Measurements from ENCODE around the gene ASTE1. TPM values are rescaled to one million over a fixed set of nuclear protein-coding genes. Genes with fewer than 3 reads are reported as not detected.

ASTE1 gene
- total and polyA plus RNA-seq, 2 donors (not counting 1 experiment from before 2014, with no cell fraction given) = 6.3 to 6.6 TPM

DNA sequence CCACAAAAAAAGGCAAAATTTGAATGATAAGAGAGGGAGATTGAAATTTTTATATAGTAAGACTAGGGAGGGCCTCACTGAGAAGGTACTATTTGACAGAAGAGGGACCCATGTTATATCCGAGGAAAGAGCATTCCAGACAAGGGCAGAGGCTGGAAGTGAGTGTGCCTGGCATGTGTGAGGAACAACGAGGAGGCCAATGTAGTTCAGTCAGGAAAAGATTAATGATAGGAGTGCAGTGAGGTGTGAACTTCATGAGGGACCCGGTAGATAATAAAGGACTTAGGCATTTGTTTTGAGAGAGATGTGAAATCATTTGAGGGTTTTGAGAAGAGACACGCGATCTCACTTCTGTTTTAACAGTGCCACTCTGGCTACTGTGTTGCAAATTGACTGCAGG is 36.3 kb downstream of the ASTE1 start:
- no peaks in the 10 kb centered on the region for H3K79me2 ChIP-seq (ENCODE audit: control insufficient read depth, insufficient read depth, low read length)
- no peaks in the 10 kb centered on the region for H3K36me3 ChIP-seq (ENCODE audit: control insufficient read depth, insufficient read depth, low read length)
- H3K27me3 ChIP-seq (ENCODE audit: control insufficient read depth, insufficient read depth, low read length) = no peaks in the 10 kb centered on the region

DNA sequence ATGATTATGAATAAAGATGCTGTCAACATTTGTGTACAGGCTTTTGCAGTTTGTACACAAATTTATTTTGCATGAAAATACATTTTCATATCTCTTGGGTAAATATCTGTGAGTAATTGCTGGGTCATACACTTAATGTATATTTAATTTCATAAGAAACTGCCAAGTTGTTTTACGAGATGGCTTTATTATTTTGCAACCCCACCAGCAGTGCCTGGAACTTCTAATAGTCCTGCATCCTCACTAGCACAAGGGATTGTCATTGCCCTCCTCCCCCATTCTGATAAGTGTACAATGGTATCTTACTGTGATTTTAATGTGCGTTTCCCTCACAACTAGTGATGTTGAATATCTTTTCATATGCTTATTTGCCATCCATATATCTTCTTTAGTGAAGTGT is 45.2 kb downstream of the ASTE1 start:
- H3K36me3 ChIP-seq (ENCODE audit: control insufficient read depth, insufficient read depth, low read length) = no peaks in the 10 kb centered on the region
- H3K27ac ChIP-seq (ENCODE audit: insufficient read depth, low read length) = no peak overlapping the region
- H3K9me3 ChIP-seq (ENCODE audit: control insufficient read depth, insufficient read depth, low read depth, low read length) = no peaks in the 10 kb centered on the region
- no peak overlapping the region for H3K4me2 ChIP-seq (ENCODE audit: extremely low read depth, insufficient read depth, low read length)
- no peaks in the 10 kb centered on the region for H3K27me3 ChIP-seq (ENCODE audit: control insufficient read depth, insufficient read depth, low read length)
- no peak overlapping the region for H3K9ac ChIP-seq (ENCODE audit: insufficient read depth, low read length)
- no peak for TF ChIP-seq EZH2 (IDR thresholded peaks at IDR 0.05; ENCODE audit: low read length, missing control alignments)
- no peak overlapping the region for H2AFZ ChIP-seq (ENCODE audit: low read length)
- H3K79me2 ChIP-seq (ENCODE audit: control insufficient read depth, insufficient read depth, low read length) = no peaks in the 10 kb centered on the region
- DNase-seq (ENCODE audit: low read depth in 2 of 2) = no peak
- H4K20me1 ChIP-seq (ENCODE audit: control insufficient read depth, extremely low read depth, insufficient read depth, low read length) = no peaks in the 10 kb centered on the region
- no peaks in the 10 kb centered on the region for H3K4me1 ChIP-seq (ENCODE audit: control insufficient read depth, extremely low read depth, insufficient read depth, low read length)
- H3K4me3 ChIP-seq (replicated peaks in 1 of 4; ENCODE audit: control extremely low read depth in 1 of 4, insufficient read depth in 1 of 4, low read depth in 3 of 4, low read length in 4 of 4) = no peak overlapping the region

More for the DNA sequence above, 36.3 kb downstream of the ASTE1 start:
- H4K20me1 ChIP-seq (ENCODE audit: control insufficient read depth, extremely low read depth, insufficient read depth, low read length) = no peaks in the 10 kb centered on the region
- no peak overlapping the region for H3K4me2 ChIP-seq (ENCODE audit: extremely low read depth, insufficient read depth, low read length)
- H2AFZ ChIP-seq (ENCODE audit: low read length) = no peak overlapping the region
- H3K9ac ChIP-seq (ENCODE audit: insufficient read depth, low read length) = no peak overlapping the region
- TF ChIP-seq, protein P1, sequence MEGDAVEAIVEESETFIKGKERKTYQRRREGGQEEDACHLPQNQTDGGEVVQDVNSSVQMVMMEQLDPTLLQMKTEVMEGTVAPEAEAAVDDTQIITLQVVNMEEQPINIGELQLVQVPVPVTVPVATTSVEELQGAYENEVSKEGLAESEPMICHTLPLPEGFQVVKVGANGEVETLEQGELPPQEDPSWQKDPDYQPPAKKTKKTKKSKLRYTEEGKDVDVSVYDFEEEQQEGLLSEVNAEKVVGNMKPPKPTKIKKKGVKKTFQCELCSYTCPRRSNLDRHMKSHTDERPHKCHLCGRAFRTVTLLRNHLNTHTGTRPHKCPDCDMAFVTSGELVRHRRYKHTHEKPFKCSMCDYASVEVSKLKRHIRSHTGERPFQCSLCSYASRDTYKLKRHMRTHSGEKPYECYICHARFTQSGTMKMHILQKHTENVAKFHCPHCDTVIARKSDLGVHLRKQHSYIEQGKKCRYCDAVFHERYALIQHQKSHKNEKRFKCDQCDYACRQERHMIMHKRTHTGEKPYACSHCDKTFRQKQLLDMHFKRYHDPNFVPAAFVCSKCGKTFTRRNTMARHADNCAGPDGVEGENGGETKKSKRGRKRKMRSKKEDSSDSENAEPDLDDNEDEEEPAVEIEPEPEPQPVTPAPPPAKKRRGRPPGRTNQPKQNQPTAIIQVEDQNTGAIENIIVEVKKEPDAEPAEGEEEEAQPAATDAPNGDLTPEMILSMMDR (conservative IDR thresholded peaks at IDR 0.05 in 1 of 2, IDR thresholded peaks at IDR 0.05 in 1 of 2; ENCODE audit: low read depth in 1 of 2, low read length in 2 of 2) = no peak
- TF ChIP-seq EZH2 (IDR thresholded peaks at IDR 0.05; ENCODE audit: low read length, missing control alignments) = no peak
- no peaks in the 10 kb centered on the region for H3K4me1 ChIP-seq (ENCODE audit: control insufficient read depth, extremely low read depth, insufficient read depth, low read length)
- H3K9me3 ChIP-seq (ENCODE audit: control insufficient read depth, insufficient read depth, low read depth, low read length) = no peaks in the 10 kb centered on the region
- H3K27ac ChIP-seq (ENCODE audit: insufficient read depth, low read length) = no peak overlapping the region
- no peak overlapping the region for H3K4me3 ChIP-seq (replicated peaks in 1 of 4; ENCODE audit: control extremely low read depth in 1 of 4, insufficient read depth in 1 of 4, low read depth in 3 of 4, low read length in 4 of 4)
- no peak for DNase-seq (ENCODE audit: low read depth in 2 of 2)

DNA sequence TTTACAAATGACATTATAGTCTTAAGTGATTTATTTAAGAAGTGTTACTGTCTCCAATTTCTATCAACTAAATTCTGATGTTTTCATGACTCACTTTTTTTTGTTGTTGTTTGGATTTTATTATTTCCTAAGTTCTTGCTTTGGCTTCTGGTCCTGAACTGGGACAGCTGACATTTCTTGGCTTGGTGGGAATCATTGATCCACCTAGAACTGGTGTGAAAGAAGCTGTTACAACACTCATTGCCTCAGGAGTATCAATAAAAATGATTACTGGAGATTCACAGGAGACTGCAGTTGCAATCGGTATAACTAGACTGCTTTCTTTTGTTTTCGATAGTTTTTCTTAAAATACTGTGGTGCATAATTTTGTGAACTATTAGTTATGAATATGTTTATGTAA is 47.5 kb downstream of the ASTE1 start:
- no peaks in the 10 kb centered on the region for H4K20me1 ChIP-seq (ENCODE audit: control insufficient read depth, extremely low read depth, insufficient read depth, low read length)
- DNase-seq (ENCODE audit: low read depth in 2 of 2) = no peak
- H3K27me3 ChIP-seq (ENCODE audit: control insufficient read depth, insufficient read depth, low read length) = no peaks in the 10 kb centered on the region
- no peaks in the 10 kb centered on the region for H3K79me2 ChIP-seq (ENCODE audit: control insufficient read depth, insufficient read depth, low read length)
- no peak overlapping the region for H2AFZ ChIP-seq (ENCODE audit: low read length)
- no peaks in the 10 kb centered on the region for H3K9me3 ChIP-seq (ENCODE audit: control insufficient read depth, insufficient read depth, low read depth, low read length)
- H3K4me1 ChIP-seq (ENCODE audit: control insufficient read depth, extremely low read depth, insufficient read depth, low read length) = no peaks in the 10 kb centered on the region
- H3K36me3 ChIP-seq (ENCODE audit: control insufficient read depth, insufficient read depth, low read length) = peaks cover 5% of the 10 kb centered on the region
- H3K4me2 ChIP-seq (ENCODE audit: extremely low read depth, insufficient read depth, low read length) = peak overlapping the region; percentile 1
- TF ChIP-seq, protein P1 (conservative IDR thresholded peaks at IDR 0.05 in 1 of 2, IDR thresholded peaks at IDR 0.05 in 1 of 2; ENCODE audit: low read depth in 1 of 2, low read length in 2 of 2) = no peak
- TF ChIP-seq EZH2 (IDR thresholded peaks at IDR 0.05; ENCODE audit: low read length, missing control alignments) = no peak
- H3K9ac ChIP-seq (ENCODE audit: insufficient read depth, low read length) = no peak overlapping the region
- no peak overlapping the region for H3K4me3 ChIP-seq (replicated peaks in 1 of 4; ENCODE audit: control extremely low read depth in 1 of 4, insufficient read depth in 1 of 4, low read depth in 3 of 4, low read length in 4 of 4)
- H3K27ac ChIP-seq (ENCODE audit: insufficient read depth, low read length) = no peak overlapping the region
